ENCODE data around the gene QRICH2.

QRICH2 gene

GRCh38 chr17:76270770-76271668 lies 37.1 kb downstream of the QRICH2 start:
- H3K27ac ChIP-seq, result no peak overlapping the region
- TF ChIP-seq CTCF (conservative IDR thresholded peaks at IDR 0.05), result no peak

- no peak for TF ChIP-seq CTCF (conservative IDR thresholded peaks at IDR 0.05)
- H3K27ac ChIP-seq, result no peak overlapping the region; the same call in 1 of the 2 replicates
Measured at GRCh38 chr17:76270127-76270592, 37.9 kb downstream of the QRICH2 start.

GRCh38 chr17:76268991-76269981 lies 38.8 kb downstream of the QRICH2 start:
- TF ChIP-seq CTCF (conservative IDR thresholded peaks at IDR 0.05), result no peak
- H3K27ac ChIP-seq, result peak overlapping the region; percentile 19; the same call in 1 of the 2 replicates

GRCh38 chr17:76268015-76268749 lies 39.9 kb downstream of the QRICH2 start:
- no peak for TF ChIP-seq CTCF (conservative IDR thresholded peaks at IDR 0.05)
- H3K27ac ChIP-seq, result no peak overlapping the region; the same call in 1 of the 2 replicates

- H3K27ac ChIP-seq, result peak overlapping the region; percentile 97
Measured at GRCh38 chr17:76267581-76268001, 40.5 kb downstream of the QRICH2 start.

GRCh38 chr17:76267051-76267576 lies 41.0 kb downstream of the QRICH2 start:
- H3K27ac ChIP-seq, result peak overlapping the region; percentile 97
- no peak for TF ChIP-seq CTCF (conservative IDR thresholded peaks at IDR 0.05)

GRCh38 chr17:76266244-76266938 lies 41.7 kb downstream of the QRICH2 start:
- H3K27ac ChIP-seq, result peak overlapping the region; percentile 97
- no peak for TF ChIP-seq CTCF (conservative IDR thresholded peaks at IDR 0.05)

All from VCaP (cell line).